ENCODE data around the gene APP.

APP gene

DNA sequence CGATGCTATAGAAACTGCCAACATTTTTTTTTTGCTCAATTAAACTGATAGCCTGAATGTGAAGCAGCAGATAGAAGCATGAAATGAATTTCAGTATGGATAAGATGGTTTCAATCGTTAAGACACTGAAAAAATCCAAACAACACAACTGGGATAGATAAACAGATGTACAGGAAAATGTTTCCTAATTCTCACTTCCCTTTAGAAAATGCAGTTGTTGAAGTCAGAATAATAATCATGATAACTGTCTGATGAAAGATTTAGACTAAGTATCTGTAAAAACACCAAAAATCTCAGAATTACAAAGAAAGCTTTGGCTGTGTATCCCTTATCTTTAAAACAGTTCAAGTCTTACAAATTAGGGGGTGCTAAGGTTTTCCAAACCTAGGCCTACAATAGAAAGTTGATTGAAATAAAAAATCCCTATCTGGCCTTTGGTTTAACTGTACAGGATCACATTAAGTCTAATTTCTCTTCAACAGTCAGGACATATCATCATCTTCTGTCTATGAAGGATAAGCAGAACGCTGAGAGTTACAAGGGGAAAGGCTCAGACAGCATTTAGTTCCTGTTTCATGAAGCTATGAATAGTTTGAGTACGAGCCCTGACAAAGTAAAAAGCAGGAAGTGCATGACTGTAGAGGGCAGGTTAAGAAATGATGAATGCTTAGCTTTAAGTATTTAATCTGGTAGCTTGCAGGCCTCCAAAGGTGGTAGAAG, 203.2 kb downstream of the APP start:
- DNase-seq = no peak

DNA sequence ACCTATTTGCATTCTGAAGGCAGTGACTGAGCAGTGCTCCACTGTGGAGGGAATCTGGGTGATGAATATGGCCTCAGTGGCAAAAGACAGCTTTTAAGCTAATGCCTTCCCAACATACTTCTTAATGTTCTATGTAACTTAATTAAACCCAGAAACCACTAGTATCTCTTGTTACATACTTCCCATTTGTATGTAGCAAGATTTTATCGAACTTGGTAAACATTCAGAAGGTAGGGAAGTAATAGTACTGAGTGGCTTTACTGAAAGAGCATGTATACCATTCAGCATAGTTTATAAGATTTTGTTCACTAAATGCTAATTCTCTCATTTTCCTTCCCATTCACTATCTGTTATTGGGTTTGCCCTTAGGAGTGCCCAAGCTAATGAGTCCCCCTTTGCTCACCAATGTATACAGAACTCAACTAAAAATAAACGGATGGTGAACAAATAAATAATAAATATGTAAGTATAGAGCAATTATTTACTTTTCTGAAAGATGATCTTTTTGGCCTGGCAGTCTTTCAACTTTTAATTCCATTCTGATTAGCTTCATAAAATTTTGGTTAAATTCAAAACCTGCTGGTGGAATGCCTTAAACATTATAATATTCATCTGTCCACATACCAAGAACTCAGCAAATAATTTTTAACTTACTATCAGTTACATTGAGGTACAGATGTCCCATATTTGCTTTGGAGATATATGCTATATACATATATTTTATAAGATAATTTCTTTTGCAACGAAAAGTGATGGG, 204.4 kb downstream of the APP start:
- DNase-seq = no peak

DNA sequence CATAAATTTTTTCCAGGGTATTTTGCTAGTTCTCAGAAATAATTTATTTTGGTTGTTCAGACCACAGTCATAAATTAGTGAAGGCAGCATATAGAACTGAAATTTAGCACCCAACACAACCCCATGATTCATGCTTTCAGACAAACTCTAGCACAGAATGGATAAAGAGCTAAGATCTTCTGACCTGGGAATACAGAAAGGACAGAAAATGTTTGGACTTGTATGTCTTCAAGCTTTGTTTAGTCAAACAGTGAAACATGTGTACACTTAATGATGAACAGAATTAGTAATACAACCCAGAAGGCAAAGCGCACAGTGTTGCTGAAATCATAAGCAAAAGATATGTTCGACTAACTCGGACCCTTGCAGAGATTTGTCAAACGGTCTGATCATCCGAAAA, 205.6 kb downstream of the APP start:
- no peak for DNase-seq

DNA sequence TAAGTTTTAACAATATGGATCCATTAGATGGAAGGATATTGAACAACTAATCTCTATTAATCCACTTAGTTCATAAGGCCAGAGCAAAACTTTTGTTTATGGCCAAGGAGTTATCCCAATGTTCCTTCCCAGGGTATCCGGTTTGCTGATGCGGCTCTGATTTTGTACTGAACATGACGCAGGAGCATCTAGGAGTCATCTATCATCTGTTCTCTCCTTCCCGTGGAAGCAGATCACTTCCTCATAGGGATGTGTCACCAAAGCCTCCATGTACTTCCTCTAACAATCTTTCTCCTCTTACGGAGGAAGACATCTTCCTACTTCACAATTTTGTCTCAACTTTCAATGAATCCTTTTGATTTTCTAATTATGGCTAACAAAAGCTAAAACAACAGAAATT, 206.6 kb downstream of the APP start:
- no peak for DNase-seq

DNA sequence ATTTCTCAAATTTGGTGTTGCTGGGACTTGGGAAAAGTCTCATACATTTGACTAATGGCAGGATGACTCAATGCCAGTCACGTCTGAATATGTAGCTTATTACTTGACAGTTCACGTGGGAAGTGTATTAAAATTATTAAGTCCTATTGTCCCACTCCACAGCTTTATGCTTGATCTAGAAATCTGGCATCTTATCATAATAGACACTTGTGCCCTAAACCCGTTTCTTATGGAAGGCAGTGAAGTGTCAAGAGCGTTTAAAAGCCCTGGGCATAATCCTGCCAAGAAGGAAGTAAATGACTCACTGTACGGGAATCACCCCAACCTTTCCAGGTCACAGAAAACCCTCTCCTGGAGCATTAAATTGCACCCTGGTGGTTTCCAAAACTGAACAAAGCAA, 207.4 kb downstream of the APP start:
- DNase-seq = no peak

DNA sequence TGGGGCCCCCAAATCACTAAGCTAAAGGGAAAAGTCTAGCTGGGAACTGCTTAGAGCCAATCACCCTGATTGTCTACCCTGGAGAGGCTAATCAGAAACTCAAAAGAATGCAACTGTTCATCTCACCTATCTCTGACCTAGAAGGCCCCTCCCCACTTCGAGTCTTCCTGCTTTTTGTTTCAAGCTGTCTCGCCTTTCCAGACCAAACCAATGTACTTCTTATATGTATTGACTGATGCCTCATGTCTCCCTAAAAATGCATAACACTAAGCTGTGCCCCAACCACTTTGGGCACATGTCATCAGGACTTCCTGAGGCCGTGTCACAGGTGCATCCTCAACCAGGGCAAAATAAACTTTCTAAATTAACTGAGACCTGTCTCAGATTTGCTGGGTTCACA, 209.5 kb downstream of the APP start:
- no peak for DNase-seq

DNA sequence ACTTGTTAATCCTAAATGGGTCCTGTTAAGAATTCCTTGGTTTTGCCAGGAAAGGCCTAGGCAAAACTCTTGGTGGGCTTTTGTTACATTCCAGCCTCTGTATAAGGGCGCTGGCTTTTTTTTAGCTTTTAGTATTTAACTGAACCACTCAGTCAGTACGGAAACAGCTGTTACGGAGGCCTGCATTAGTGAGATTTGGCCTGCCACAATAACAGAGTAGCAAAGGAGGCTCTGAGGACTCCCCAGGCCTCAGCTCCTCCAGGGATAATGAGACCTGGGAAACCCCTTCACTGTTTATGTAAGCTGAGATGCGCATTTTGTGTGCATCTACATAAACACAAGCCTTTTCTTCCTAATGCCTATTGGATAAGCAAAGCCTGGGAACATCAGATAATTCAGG, 210.2 kb downstream of the APP start:
- DNase-seq = no peak

DNA sequence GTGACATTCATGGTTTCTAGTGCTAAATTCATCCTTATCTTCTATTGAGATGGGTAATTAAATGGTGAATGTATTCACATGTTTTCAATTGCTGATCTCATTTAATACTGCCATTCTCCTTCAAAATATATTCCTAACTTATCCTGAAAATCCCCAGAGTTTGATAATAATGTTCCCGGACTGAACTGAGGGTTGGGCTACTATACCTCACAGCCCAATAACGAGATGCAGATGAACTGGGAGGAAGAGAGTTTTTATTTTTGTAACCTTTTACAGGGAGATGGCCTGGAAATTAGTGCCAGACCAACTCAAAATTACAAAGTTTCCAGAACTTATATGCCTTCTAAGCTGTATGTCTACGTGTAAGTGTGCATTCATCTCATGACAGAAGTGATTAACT, 210.8 kb downstream of the APP start:
- no peak for DNase-seq

DNA sequence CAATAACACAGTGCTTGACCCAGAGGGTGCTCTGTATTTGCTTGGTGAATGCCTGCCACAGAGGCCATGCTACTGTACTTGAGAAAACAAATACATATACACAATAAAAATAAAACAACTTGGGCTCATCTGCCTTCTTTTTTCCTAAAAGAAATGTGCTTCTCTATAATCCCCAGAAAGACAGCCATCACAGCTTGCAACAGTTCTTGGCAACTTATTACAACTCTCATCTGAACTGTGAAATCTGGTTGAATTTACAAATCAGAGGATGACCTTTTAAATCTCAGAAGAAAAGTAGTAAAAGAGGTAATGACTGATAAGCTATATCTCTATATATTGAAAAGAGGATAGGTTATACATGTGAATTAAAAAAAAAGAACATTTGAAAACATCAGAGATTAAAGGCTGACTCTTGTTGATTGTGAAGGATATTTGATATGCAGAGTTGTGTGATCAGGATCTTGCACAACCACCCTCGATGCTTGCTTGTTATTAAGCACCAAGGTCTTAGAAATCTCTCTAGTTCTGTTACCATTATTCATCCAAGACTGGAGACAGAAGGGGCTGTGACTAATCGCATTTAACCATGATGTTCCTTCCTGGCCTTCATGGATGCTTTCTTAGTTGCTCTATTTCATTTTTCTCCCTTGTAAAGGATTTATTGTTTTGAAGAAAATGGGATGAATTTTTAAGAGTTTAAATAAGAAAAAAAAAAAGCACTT, 213.4 kb downstream of the APP start:
- DNase-seq = no peak

DNA sequence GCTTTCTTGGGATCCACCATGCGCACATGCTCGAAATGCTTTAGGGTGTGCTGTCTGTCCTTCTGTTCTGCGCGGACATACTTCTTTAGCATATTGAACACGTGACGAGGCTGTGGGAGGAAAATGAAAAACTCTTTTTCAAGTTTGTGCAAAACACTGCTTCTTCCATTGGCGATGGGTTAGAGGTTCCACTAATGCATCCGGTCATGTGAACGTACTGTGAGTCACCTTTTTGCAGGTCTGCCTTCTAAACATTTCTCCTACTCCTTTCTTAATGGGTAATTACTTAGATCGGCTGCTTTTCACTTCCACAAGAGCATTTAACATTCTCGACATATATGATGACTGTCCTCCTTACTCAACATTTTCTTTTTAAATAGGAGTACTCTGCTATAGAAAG, 214.9 kb downstream of the APP start:
- no peak for DNase-seq

DNA sequence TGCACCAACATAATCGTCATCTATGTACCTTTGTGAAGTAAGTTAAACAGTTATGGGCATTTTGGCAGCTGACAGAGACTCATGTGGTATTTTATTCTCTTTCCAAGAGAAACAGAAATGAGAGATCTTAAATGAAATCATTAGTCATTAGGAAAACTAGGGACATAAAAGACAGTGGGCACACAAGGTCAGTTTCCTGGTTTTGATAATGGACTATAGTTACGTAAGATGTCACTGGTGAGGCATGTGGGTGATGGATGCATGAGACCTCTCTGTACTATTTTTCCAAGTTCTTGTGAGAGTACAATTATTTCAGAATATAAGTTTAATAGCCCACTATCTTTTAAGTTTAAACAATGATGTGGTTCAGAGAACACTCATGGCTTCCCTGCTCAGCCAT, 216.9 kb downstream of the APP start:
- DNase-seq = no peak

DNA sequence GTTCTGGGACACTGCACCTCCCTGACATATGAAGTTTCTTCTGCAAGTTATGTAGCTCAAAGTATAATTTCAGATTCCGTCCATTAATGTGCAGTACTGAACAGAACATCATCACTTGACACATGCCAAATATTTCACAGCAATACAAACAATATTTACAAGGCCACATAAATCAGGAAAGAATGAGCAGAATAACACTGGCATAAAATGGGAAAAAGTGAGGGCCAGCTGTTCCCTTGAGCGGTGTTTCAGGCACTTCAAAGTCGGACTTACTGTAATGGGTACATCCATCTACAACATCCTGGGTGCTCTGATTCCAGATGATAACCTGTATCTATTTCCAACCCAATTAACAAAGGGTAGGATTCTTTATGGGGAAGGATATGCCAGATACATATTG, 217.4 kb downstream of the APP start:
- DNase-seq = no peak

DNA sequence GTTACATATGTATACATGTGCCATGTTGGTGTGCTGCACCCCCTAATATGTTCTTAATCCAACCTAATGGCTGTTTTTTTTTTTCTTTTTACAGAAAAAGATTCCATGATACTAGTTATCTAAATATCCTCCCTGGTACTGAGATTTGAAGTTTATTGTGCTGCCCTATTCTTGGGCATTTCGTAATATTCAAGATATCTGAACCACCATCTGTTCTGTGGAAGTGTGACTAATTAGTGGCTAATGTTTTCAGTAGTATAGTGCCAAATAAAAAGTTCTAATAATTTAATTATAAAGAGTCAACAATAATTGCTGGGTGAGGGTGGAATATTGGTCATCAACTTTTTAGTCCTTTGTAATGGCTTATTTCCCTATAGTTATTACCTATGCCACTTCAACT, 218.3 kb downstream of the APP start:
- DNase-seq = no peak

DNA sequence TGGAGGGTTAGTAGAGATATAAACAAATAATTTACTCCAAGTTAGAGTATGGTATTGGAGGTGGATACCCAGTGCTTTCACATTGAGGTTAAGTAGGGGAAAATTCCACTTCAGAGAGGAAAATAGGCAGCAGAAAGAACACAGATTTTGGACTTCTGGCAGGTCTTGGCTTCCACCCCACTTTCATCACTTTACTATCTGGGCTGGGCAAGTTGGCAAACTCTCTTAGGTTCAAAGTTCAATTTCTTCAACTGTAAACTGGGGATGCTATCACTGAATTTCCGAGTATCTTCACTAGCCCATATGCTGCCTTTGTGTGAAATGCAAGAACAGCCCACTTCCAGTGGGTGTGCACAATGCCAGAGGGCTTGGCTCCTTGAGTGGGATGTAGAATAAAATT, 220.9 kb downstream of the APP start:
- DNase-seq = no peak

DNA sequence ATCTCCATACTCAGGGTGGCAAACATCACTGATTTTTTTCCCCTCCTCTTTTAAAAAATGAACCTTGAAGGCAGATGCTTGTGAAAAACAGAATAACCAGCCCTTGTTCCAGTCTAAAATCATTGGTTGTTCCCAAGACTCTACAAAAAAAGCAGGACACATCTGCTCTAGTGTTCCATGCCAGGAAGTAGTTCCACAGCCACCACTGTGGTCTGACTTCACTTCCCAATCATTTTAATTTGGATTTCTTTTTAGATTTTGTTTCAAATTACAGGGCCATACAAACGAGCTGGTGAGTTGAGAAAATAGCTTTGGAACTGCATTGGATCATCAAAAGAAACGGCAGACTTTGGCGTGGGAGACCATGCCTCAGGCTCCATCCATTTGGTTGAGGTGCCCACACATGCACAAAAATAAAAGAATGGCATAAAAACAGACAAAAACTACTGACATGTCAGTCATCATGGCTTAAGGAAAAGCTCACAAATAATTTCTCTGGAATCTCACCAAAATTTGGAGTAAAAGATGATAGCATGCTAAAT, 225.8 kb downstream of the APP start:
- no peak for DNase-seq

DNA sequence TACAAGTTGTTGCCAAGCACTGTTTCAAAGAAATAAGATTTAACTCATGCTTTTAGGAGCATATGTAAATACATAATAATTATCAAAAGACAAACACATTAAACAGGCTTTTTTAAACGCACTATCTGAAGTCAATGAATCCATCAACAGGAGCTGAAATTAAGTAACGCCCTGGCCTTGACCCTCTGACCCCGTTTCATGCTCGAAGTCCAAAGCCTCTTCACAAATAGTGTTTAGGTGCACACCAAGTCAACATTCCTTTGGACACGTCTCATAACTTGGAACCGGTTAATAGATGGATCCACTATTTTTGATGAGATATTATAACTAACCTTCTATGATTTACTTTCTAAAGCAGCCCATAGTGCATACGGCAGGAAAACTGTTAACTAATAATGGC, 226.5 kb downstream of the APP start:
- DNase-seq = no peak

DNA sequence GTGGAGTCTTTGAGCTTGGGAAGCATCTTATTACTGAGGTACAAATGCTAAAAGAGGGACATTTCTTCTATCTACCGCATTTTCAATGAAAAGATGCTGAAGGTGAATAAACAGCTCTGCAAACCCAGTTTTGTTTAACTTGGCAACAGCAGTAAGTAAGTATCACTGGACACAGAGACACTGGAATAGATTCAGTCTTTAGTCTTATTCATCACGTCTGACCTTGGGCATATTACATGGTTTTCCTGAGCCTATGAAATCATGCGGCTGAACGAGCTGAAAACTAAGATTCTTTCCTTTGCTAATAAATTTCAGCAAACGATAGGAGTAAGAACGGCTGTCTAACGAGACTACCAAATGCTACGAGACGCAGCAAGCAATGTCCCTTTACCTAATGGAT, 228.4 kb downstream of the APP start:
- DNase-seq = no peak

DNA sequence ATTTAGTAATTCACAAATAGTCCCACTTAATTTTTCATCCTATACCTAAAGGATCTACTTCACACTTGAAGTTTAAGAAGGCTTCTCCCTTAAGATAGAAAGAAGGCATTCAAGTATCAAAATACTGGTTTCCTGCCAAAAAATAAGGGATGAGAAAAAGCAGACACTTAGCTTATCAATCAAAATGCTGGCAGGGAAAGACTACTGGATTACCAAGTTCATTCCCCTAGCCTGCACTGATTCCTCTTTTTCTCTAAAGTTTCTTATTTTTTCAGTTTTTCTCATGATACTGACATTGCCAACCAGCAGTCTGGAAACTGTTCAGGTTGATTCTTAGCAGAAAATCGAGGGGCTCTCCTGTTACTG, 231.2 kb downstream of the APP start:
- no peak for DNase-seq

DNA sequence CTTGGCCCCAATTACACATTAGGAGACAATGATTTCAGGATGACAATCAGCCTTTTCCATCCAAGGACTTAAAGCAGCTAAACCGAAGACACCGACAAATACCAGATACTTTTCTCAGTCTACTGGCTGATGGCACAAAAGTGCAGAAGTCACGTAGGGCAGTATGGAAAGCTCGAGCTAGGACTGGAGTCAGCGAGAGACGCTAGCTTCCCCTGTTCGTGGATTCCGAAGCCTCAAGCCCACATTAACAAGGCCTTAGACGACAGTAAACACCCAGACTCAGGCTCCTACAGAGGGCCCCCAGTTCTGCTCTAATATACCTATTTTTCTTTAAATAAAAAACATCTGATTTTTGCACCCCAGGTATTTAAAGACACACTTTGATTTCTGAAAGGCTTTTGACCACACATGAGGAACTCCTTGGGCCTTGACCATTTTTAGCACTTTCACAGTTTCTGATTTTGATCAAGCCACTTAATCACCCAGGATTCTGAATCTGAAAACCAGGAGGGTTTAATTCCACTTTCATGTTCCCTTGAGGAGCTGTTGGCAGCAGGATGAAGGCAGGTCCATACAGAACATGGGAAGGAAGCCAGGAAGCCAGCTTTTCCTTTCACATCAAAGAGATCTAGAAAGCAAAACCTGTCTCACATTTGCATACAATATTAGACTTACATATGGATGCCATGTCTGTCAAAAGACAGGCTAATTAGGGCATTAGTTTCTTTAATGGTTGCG, 231.7 kb downstream of the APP start:
- no peak for DNase-seq

DNA sequence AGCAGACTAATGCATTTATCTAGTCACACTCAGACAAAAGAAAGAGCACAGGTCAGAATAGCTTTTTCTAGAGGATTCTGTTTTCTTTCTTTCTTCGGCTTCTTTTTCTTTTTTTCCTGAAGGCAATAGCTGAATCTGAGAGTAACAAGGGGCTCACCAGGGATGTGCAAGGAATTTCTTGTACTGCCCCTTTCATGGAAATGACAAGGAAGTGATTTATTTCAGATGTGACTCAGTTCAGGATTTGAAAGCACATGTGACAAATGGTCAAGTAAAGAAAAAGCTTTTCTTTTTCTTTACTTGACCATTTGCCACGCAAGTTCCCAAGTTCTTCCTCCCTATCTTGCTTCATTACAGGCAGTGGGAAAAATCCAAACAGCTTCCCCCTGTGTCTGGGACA, 233.8 kb downstream of the APP start:
- no peak for DNase-seq

DNA sequence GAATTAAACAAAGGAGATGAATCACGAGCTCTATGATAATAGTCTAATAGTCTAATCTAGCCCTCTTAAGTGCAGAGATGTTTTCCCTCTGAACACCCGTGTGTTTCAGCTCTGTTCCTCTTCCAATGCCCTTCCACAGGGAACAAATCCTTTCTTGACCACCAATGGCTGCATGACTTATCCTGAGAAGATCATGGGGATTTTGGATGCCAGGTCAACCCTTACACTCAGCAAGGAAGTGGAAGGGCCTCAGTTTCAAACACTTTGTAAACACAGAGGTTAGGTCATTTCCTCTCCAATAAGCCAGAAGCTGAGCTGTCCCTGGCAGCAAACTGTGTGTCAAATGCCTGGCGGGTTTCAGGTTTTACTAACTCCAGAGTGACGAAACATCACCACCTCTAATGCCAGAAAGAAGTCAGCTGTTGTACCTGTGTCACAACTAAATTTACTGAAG, 235.8 kb downstream of the APP start:
- DNase-seq = peak; percentile 15

DNA sequence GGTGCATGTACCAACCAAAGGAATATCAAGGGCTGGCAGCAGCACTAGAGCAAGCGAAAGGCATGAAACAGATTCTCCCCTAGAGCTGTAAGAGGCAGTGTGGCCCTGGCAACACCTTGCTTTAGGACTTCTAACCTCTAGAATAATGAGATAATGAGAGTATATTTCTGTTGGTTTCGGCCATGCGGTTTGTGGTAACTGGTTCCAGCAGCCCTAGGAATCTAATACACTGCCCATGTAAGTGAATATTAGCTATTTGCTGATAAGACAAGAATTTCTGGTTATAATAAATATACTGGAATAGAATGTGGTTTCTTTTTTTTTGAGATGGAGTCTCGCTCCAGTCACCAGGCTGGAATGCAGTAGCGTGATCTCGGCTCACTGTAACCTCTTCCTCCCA, 236.4 kb downstream of the APP start:
- DNase-seq = no peak

DNA sequence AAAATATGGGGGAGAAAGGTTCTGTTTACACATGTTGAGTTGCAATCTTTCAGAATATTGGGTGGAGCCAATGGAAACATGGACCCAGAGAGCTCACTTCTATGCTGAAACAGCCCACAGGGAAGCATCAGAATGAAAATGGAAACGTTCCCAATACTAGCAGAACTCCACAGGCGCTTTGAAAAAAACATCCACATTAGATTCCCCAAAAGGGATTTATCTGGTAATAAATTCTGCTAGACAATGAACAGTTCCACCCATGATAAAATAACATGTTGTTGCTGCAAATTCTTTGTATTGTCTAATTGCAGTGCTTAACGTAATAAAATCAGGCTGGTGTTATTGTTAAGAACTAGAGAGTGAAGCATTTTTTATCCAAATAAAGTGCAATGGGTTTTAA, 238.8 kb downstream of the APP start:
- DNase-seq = no peak

Data from 8988T (cell line).